ENCODE results near the gene ARID5A. TPM values are rescaled to one million over a fixed set of nuclear protein-coding genes. Genes with fewer than 3 reads are reported as not detected.

The ARID5A gene
- total RNA-seq, 1 donor = 7.8 TPM

- H3K4me3 ChIP-seq (ENCODE audit: low read depth, low read length) = no peak overlapping the region
- no peak for TF ChIP-seq CTCF (IDR thresholded peaks at IDR 0.05; ENCODE audit: insufficient read depth, low read length)
- DNase-seq (ENCODE audit: low read depth) = no peak
Observed at GRCh38 chr2:96522304-96523203, 14.0 kb upstream of the ARID5A start.

GRCh38 chr2:96523659-96524481 is 12.7 kb upstream of the ARID5A start:
- no peak overlapping the region for H3K4me3 ChIP-seq (ENCODE audit: low read depth, low read length)
- no peak for TF ChIP-seq CTCF (IDR thresholded peaks at IDR 0.05; ENCODE audit: insufficient read depth, low read length)
- peak; percentile 54 for DNase-seq (ENCODE audit: low read depth)

GRCh38 chr2:96524482-96525210 is 11.9 kb upstream of the ARID5A start:
- TF ChIP-seq CTCF (IDR thresholded peaks at IDR 0.05; ENCODE audit: insufficient read depth, low read length) = no peak
- no peak overlapping the region for H3K4me3 ChIP-seq (ENCODE audit: low read depth, low read length)
- no peak for DNase-seq (ENCODE audit: low read depth)

DNA sequence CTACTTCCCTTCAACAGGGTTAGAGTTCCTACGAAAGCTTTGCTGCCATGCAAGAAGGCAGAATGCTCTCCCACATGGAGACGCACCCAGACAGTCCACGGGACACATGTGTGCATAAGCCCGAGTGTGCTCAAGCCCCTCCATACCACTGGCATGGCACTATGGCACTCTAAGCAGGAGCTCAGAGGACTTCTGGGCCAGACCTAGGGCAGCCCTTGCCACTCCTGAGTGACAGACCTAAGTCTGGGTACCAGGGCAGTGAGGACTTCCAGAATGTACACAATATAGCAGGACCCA is 11.4 kb upstream of the ARID5A start:
- no peak for DNase-seq (ENCODE audit: low read depth)
- TF ChIP-seq CTCF (IDR thresholded peaks at IDR 0.05; ENCODE audit: insufficient read depth, low read length) = no peak

DNA sequence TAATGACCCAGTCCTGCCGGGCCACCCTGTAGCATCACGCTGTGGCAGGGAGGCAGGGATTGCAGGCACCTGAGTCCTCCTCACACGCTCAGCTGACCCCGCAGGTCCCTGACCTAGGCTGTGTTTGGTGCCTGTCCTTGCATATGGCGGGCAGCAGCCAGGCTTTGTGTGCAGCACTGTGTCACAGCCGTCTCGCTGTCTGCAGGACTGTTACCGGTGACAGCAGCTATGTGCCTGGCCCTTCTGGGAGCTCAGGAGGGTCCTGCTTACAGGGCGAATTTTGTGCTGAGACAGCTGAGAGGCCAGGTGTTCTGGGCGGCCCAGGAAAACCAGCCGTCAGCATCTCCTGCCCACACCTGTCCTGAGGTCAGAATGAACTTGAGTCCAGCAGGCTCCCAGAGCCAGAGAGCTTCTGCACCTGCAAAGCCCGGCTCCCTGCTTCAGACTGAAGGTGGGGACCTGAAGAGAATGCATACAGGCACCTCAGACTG is 10.4 kb upstream of the ARID5A start:
- no peak for TF ChIP-seq CTCF (IDR thresholded peaks at IDR 0.05; ENCODE audit: insufficient read depth, low read length)
- no peak for DNase-seq (ENCODE audit: low read depth)
- H3K4me3 ChIP-seq (ENCODE audit: low read depth, low read length) = no peak overlapping the region

More for the DNA sequence above, 11.4 kb upstream of the ARID5A start:
- no peak overlapping the region for H3K4me3 ChIP-seq (ENCODE audit: low read depth, low read length)

DNA sequence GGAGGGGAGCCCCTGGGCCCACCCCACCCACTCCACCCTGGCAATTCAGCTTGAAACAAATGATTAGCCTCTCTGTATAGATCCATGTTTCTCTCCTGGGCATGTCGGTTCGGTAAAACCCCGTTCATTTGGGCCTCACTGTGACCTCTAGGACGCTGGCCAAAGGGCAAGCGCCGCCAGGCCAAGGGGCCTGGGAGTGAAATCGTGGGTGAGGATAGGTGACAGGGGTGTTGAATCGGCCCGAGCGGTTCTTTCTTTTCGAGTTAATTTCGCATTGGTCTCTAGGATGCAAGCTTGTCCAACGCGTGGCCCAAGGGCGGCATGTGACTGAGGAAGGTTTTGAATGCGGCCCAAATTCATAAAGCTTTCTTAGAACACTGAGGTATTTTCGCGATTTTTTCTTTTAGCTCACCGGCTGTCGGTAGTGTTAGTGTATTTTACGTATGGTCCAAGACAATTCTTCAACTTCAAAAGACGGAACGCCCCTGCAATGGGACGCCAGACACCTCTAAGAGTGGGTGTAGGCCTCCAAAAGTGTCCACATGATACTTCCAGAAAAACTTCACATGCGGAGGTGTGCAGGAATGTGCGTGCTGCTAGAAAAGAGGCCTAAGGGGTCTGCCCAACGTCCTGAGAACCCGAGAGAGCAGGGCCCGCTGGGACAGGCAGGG is 9.8 kb upstream of the ARID5A start:
- no peak for DNase-seq (ENCODE audit: low read depth)
- peak overlapping the region; percentile 48 for H3K4me3 ChIP-seq (ENCODE audit: low read depth, low read length)
- no peak for TF ChIP-seq CTCF (IDR thresholded peaks at IDR 0.05; ENCODE audit: insufficient read depth, low read length)

All from fibroblast of the aortic adventitia (primary cell).